GM19463 (cell line): ENCODE measurements around the gene ST6GALNAC2.
"Not testable (repeated sequence)": the region's sequence is repeated elsewhere in the genome, so short reads cannot be mapped to it uniquely, and the experiment has no call there.

Experiments
- ATAC-seq: cut with Tn5 transposase; IDR thresholded peaks from one replicate; pipeline ENCODE4 v1.9.1; 2021; ENCODE audit warnings: mild to moderate bottlenecking, moderate library complexity; ENCODE audit not compliant: unreplicated experiment

ST6GALNAC2 gene

DNA sequence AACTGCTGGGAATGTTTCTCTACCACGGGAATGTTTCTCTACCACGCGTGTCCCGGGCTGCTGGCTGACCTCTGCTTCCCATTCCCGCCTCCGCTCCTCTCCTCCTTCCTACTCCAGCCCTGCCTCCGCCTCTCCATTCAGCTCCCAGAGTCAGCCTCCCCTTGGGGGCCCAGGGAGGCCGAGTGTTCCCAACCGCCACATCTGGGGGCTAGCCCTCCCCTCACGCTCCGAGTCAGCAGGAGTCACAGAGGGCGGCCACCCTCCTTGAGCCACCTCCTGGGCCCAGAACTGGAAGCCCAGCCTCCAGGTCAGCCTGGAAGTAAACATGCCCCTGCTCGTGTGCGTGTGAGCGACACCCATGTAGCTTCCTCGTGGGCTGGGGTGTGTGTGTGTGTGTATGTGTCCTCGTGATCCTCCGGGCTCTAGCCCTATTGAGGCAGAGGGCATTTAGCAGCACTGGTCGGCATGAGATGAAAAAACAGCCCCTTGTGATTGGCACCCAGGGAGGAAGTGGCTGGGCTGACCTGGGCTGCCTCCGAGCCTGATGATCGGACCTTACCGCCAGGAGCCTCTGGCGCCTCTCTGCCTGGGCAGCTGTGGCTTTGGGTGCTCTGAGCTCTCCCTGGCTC is 55.5 kb downstream of the ST6GALNAC2 start:
- no peak for ATAC-seq

DNA sequence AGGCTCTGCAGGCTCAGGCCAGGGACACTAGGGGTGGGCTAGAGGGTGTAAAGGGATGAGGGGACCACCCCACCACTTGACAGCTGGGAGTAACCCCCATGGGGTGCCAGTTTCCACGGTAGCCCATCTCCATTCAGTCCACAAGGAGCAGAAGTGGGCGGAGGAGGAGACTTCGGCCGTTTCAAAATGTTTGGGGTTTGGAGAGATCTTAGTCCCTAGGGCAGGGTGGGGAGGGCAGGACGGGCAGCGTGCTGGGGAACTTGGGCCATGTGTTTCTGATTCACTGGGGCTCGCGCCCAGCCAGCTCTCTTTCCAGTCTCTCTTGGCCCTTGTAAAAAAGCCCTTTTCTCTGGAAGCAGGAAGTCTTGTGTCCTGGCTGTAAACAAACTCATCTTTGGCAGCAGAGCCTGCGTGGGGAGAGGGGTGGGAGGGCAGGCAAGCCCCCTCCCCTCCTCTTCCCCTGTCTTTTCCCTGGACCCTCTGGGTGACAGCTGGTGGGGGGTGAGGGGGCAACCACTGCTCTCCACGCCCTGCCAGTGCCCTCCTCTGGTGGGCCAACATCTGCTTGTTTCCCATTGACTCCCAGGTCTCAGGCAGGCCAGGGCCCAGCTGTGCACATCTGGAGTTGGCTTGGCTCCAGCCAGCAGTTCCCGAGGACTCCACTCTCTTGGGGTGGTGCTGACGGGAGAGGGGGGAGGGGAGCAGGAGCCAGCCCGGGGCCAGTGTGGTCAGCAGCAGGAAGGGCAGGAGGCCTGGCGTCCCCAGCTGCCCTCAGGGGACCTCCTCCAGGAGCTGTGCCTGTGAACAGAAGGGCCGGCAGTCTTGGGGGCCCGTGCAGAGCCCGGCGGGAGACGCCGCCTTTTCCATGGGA is 56.2 kb downstream of the ST6GALNAC2 start:
- no peak for ATAC-seq

DNA sequence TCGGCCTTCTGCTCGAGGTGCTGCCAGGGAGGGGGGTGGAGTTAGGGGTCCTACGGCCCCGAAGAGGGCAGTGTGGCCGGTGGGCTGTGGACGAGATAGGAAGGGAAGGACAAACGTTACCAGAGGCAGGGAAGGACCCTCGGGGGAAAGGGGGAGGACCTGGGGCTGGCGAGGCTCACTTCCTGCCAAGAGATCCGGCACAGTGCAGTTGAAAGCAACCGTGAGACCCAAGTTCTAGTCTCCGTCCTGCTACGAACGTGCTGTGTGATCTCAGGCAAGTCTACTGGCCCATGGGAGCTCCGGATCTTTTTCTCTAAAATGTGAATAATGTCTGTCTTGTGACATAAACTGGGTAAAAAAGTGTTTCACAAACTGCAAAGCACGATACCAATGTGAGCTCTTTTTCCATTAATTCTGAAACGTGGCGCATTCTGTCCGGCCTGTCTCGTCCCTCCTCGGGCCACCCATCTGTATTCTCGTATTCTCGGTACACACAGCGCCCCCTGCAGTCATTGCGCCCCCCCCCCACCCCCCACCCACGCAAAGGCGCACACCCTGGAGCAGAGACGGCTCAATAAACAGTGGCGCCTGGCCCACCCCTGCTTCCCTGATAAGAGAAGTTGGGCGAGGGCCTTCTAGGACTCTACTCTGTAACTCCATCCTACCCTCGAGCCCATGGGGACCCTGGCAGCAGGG is 57.0 kb downstream of the ST6GALNAC2 start:
- no peak for ATAC-seq

DNA sequence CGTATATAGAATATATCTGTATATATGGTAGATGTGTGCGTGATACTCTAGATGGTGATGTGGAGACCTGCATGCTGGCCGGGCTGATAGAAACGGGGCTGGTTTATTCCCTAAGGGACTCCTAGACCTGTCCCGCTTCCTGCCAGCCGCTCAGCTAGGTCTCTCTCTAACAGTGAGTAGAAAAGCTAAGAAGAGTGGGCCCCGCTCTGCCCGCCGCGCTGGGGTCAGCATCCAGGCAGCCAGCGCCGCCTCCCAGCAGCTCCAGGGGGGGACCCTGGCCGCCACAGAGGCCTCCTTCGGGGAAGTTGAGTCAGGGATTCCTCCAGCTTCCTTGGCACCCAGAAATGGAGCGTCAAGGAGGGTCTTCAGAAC is 57.5 kb downstream of the ST6GALNAC2 start:
- peak; percentile 44 for ATAC-seq

DNA sequence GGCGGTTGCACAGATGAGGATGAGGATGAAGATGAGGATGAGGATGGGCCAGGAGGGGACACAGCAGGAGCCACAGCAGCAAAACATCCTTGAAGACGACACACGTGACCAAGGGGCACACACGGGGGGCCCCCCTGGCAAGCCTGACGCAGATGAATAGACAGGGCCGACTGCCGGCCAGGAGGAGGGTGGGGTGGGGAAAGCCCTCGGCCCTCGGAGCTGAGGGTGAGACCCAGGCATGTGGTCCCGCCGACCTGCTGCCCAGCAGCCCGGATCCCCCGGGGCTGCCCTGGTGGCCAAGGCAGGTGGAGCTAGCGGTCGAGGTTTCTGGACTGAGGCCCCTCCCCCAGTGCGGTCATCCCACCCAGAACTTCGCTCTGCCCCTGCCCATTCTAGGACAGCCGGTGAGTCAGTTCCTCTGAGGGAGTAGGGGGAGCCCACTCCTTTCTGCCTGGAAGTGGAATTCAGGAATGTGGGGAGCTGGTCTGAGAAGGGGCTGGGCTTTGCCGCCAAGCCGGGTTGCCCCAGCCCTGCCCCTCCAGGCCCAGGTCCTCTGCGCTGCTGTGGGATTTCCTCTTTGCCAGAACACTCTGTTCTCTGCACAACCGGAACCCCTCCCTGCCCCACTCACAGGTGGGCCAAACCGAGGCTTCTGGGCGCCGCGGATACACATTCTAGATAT is 58.1 kb downstream of the ST6GALNAC2 start:
- peak; percentile 46 for ATAC-seq

DNA sequence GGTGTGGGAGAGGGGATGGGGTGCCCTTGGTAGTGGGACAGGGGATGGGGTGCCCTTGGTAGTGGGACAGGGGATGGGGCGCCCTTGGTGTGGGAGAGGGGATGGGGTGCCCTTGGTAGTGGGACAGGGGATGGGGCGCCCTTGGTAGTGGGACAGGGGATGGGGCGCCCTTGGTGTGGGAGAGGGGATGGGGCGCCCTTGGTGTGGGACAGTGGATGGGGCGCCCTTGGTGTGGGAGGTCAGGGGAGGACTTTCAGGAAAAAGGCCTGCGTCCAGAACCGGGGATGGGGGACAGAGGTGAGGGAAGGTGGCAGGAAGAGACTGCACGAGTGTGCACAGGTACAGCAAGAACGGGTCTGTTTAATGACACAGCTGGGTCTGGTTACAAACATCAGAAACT is 58.6 kb downstream of the ST6GALNAC2 start:
- ATAC-seq = not testable (repeated sequence)

DNA sequence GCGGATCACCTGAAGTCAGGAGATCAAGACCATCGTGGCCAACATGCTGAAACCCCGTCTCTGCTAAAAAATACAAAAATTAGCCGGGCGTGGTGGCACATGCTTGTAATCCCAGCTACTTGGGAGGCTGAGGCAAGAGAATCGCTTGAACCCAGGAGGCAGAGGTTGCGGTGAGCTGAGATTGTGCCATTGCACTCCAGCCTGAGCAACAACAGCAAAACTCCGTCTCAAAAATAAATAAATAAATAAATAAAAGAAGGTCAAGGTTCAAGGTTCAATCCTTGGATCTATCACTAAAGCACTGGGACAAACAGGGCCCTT is 60.2 kb downstream of the ST6GALNAC2 start:
- ATAC-seq = not testable (repeated sequence)

DNA sequence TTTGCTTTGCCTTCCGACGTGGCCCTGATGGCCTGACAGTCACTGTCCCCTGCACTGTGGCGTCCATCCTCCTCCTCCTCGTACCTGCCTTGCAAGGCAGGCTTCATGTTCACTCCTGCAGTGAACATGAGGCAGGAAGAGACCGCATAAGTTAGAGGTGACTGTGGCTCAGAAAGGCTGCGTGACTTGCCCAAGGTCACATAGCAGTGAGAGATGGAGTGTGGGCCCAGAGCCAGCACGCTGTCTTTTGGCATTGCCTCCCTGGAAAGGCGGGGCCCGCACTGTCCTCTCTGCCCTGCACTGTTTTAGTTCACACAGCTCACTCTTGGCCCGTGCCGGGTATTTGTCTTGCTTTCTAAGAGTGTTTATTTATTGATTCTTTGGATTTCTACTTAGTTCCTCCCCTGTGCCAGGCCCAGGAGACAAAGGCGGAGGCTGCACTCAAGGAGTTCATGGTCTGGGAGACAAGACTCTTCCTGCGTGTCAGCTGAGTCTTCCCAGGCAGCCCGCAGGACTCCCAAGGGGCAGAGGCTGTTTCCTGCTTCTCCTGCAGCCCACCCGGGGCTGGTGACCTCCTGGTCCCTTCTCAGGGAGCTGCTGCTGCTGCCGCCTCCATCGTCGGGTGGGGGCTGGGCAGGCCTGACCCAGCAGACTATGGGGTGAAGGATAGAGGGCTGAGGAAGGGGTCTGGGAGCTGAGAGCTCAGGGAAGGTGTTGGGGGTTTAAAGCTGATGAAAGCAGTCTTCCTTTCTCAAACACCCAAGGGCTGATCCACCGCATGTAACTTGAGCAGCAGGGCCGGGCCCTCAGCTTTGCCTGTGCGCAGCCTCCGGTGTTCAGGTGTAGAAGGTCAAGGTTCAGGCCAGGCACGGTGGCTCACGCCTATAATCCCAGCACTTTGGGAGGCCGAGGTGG is 60.8 kb downstream of the ST6GALNAC2 start:
- no peak for ATAC-seq

DNA sequence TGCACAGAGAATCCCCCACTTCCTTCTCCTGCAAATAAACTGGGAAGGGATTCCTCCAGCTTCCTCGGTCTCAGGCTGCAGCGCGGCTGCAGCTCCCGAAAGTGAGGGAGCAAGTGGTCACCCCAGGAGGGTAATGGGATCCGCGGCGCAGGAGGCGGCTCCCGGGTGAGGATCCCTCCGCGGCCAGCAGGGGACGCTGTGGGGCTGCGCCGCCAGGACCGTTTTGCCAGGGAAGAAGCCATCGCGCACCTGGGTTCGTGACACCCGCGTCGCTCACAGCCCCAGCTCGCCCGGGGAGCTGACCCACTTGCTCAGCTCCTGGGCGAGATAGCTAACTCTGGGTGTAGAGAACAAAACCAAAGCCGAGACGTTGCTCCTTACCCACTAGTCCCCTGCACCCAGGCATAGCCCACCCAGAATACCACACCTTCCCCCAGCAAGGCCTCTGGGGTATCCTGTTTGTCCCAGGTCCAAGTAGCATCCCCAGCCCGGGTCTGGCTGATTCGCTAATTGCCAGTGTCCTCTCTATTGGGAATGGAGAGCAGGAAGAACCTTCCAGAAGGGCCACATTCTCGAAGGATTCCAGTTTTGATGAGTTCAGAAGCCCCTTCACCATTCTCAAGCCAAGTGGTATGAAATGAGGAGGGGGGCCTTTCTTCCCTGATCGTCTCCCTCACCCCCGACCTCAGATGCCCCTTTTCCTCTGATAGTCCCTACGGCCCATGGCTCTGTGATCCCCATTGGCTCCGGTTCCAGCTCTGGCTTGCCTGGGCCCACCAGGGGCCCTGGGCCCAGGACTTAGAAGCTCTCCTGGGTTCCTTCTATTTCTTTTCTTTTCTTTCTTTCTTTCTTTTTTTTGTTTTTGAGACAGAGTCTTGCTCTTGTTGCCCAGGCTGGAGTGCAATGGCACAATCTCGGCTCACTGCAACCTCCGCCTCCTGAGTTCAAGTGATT is 62.3 kb downstream of the ST6GALNAC2 start:
- ATAC-seq = no peak

DNA sequence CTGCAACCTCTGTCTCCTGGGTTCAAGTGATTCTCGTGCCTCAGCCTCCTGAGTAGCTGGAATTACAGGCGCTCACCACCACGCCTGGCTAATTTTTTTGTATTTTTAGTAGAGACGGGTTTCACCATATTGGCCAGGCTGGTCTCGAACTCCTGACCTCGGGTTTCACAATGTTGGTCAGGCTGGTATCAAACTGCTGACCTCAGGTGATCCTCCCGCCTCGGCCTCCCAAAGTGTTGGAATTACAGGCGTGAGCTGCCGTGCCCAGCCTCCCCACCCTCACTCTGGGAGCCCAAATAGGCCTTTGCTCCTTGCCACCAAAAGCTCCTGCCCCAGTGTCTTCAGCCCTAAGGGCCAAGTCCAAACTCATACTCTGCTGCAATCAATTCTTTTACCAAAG is 64.0 kb downstream of the ST6GALNAC2 start:
- ATAC-seq = not testable (repeated sequence)

DNA sequence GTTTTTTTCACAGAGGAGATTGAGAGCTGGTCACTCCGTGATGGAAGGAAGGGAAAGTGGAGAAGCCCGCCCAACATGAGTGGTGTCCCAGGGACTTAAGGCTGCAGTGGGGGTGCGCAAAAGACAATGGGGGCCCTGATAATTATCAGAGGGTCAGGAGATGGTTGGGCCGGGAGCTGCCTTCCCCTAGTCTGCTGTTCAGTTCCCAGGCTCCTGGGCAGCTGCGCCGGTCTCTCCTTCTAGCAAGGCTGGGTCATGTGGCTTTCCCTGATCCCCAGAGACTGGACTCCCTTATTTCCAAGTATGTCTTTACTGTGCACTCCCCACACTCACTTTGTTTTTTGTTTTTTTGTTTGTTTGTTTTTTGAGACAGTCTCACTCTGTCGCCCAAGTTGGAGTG is 64.4 kb downstream of the ST6GALNAC2 start:
- no peak for ATAC-seq

DNA sequence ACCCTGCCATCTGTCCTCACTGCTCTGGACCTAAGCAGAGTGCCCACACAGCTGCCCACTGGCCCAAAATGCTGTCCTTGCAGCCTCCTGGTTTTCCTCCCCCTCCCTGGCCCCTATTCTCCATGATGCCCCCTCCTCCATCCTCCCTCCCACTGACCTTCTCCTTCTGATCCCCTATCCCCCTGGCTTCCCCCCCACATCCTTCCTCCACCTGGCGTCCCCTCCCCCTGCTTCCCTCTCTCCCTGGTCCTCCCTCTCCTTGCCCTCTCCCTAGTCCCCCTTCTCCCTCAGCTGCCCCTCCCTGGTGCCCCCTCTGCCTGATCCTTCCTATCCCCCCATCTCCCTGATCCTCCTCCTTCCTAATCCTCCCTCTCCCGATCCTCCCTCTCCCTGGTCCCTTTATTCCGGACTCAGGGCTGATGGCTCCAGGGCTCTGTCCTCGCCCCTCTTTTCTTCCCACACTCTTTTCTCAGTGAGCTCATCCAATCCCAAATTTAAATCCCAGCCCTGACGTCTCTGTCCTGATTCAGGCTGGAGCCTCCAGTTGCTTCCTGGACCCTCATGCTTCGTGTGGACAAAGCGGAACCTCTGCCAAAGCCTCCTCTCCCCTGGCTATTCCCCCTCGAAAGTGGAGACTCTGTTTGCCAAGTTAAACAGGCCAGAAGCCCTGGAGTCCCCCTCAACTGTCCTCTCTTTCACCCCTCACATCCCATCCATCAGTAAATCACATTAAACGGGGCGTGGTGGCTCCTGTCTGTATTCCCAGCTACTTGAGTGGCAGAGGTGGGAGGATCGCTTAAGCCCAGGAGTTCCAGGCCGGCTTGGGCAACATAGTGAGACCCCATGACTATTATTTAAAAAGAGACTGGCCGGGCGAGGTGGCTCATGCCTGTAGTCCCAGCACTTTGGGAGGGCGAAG is 66.4 kb downstream of the ST6GALNAC2 start:
- no peak for ATAC-seq

DNA sequence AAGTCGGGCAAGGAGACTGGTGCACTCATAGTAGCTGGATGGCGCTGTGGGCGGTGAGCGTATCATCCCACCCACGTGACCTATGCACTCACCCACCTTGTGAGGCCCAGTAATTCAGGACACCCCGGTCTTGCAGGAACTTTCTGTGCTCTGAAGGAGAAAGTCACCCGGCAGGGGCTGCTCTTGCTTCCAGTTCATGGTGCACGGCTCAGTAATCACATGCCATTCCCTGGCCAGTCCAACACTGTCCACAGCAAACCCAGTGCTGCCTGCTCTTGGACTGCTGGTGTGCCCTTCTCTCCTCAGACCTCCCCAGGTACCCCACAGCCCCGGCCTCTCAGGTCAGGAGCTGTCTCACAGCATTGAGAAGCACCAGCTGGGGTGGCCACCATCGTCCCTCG is 68.0 kb downstream of the ST6GALNAC2 start:
- no peak for ATAC-seq
